Renal cortex interstitium (tissue), 11 donors: Measurements from ENCODE around the gene MYBPC3. TPM values are rescaled to one million over a fixed set of nuclear protein-coding genes. Genes with fewer than 3 reads are reported as not detected.
"Not testable (repeated sequence)": the region's sequence is repeated elsewhere in the genome, so short reads cannot be mapped to it uniquely, and the experiment has no call there.

Experiments used
- DNase-seq, 11 donors: peaks; one replicate each; pipeline ENCODE4 v3.0.0-alpha.2; 2013; ENCODE audit warnings: low read depth in 9 of 11, low spot score in 4 of 11; ENCODE audit errors: extremely low read depth in 1 of 11
- polyA plus RNA-seq, 3 donors: library from polyadenylated mRNA; unstranded; fragments of 120-200 nt; gene quantifications; one replicate each; pipeline ENCODE4 v1.2.1, GENCODE V29; 2013; ENCODE audit not compliant: insufficient read length in 3 of 3

Gene MYBPC3
- polyA plus RNA-seq, 3 donors, result 0.08 to 0.14 TPM; not detected in 1

DNA sequence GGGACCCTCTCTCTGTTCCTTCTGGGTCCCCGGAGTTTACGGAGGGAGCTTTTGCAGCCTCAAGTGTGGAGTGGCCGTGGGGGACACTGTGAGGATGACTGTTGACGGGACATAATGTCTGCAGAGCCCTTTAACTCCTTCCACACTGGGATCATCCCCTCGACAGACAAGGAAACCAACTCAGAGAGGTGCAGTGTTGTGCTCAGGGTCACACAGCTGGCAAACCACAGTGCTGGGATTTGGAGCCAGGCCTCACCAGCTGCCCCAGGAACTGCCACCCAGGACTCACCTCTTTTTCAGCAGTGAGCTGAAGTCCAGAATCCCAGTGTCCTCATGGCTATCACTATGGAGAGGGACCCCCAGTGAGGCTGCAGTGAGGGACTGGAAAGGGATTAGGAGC lies 5.4 kb downstream of the MYBPC3 start:
- DNase-seq, result no peak

DNA sequence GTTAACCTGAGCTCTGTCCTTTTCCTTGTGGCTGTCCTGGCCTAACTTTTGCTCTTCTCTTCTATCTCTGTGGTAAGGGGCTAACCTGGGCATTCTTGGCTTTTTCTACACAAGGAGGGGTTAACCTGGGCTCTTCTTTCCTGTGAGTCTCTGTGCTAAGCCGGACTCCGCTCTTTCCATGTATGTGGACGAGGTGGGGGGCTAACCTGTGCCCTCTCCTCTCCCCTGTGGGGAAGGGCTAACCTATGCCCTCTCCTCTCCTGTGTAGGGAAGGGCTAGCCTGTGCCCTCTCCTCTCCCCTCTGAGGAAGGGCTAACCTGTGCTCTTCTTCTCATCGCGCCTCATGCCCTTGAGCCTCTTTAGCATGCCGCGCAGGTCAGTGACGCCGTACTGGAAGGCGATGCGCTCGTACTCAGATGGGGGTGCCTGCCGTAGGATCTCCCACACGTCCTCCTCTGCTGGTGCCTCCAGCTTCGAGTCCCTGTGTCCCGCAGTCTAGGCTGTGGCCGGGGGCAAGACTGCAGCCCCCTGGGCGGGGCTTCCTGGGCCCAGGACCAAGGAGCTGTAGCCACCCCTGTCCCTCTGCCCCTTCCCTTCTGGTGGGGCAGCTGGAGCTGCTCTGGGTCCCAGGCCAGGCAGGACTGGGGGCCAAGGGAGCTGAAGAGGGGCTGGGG lies 6.5 kb downstream of the MYBPC3 start:
- DNase-seq, result no peak

DNA sequence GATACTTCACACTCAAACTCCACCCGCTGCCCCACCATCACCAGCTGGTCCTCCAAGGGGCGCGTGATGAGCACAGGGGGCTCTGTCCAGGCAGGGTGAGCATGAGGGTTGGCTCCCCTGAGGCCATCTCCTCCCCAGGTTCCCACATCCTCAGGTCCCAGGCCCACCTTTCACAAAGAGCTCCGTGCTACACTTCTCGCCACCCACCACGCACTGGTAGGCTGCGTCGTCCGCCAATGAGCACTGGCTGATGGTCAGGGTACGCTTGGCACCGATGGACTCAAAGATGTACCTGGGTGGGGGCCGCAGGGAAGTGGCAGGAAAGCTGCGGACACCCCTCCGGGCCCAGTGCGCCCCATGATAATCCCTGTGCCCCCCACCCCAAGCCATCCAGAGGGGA lies 9.6 kb downstream of the MYBPC3 start:
- no peak for DNase-seq

DNA sequence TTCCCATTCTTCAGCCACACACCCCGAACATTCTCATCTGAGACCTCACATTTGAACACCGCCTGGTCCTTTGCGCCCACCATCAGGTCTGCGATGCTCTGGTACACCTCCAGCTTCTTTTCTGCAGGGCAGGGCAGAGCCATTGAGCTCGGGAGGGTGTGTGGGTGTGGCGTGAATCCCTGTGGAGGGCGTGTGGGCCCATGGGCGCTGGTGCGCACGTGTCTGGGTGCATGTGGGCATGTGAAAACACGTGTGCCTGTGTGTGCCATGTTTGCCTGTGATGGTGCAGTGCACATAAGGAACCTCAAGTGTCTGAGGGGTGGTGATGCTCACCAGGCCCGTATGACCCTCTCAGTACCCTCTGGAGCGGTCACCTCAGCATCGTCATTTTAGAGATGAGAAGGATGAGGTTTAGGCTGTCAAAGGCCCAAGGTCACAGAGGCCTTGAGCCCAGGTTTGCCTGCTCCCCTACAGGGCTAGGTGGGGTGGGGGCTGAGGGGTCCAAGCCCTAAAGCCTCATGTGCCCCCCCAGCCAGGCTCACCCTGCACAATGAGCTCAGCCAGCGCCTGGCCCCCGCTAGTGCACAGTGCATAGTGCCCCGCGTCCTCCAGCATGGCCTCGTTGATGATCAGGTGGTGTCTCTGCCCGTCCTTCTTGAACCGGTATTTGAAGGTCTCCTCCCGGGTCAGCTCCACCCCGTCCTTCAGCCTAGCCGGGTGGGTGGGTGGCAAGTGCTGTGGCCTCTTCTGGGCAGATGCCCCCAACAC lies 10.3 kb downstream of the MYBPC3 start:
- DNase-seq, result no peak

DNA sequence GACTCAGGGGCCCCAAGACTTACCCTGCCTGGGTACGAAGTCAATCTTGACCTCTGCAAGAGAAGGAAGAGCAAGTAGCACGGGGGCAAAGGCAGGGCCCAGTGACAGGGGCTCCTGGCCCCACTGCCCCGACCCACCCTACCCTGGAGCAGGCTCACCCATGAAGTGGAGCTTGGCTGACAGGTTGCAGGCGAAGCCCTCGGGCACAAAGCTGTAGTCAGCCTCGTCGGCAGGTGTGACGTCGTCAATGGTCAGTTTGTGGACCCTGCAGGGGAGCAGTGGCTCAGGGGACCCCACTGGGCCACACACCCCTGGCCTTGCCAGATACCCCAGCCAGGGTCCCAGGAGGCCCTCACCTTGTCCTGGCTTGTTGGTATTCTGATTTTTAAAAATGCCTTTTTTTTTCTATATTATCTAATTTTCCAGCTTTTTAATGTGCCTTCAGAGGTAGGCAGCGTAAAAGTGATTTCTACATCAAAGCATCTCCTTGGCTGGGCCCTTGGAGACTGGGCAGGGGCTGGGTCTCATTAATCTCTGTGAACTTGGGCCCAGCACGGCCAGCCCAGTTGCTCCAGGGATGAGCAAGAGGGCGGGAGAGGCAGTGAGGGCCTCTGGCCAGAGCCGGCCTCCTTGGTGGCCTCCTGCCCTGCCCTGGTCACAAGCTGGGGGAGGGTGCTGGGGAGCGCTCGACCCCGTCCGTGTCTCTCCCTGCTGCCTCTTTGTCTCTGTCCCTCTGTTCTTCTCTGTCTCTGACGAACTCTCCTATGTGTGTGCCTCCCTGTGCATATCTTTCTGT lies 11.3 kb downstream of the MYBPC3 start:
- no peak for DNase-seq

DNA sequence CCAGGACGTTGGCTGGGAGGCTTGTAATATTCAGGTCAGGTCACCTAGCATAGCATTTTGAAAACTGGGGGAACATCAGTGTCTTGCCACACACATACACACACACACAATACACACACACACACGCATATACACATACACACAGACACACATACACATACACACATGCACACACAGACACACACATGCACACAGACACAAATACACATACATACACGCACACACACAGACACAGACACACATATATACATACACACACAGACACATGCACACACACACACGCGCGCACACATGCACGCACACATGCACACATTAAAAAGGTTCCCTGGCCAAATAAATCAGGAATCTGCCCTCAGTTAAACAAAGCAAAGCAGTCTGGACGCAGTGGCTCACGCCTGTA lies 12.5 kb downstream of the MYBPC3 start:
- DNase-seq, result no peak

DNA sequence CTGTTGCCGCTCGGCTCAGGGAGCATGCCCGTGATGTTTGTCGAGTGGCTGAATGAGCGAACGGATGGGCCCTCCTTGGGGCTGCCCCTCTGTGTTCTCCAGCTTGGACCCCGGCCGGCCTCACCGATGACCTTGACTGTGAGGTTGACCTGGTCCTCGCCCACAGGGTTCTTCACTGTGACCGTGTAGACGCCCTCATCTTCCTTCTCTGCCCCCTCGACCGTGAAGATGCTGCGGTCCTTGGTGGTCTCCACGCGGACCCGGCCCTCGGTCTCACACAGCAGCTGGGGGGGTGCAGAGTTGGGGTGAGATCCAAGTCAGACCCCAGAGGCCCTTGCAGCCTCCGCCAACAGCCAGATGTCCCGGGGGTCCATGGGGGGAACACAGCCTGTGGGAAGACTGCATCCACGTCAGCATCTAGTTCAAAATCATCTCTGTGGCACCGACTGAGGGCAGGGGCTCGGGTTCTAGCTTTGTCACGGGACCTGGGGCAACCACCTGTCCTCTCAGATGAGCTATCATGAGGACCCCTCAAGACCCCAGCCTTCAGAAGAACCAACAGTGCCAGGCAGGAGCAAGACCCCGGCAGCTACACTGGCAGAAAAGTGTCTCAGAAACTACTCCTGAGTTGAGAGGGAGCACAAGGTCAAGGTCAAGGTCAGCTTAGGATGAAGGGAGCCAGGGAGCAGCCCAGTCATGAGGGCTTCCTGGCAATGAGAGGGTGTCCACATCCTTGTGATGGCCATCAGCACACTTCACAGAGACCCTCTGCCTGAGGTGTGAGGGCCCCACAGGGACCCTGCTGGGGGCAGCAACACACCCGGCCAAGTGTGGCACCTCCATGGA lies 13.9 kb downstream of the MYBPC3 start:
- no peak for DNase-seq

DNA sequence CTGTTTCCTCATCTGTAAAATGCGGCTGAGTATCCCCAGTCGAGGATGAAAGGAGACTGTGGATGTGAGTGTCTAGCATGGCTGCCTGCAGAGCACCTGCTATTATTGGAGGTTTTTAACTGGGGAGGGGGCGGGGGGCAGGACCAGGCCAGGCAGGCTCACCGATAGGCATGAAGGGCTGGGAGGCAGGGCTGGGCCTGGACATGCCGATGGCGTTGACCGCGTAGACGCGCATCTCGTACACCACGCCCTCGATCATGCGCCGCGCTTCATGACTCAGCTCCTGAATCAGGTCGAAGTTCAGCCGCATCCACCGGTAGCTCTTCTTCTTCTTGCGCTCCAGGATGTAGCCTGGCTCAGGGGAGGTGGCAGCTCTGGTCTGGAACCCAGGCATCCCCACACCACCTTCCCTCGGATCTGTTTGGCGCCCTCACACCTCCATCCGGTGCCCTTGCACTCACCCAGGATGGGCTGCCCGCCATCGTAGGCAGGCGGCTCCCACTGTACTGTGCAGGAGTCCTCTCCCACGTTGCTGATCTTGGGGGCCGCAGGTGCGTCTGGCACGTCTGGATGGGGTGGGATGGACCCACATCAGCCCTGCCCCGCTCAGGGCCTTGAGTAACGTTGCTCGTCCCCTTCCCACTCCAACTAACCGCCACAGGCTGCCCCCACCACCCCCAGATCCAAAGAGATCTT lies 15.1 kb downstream of the MYBPC3 start:
- DNase-seq, result no peak

DNA sequence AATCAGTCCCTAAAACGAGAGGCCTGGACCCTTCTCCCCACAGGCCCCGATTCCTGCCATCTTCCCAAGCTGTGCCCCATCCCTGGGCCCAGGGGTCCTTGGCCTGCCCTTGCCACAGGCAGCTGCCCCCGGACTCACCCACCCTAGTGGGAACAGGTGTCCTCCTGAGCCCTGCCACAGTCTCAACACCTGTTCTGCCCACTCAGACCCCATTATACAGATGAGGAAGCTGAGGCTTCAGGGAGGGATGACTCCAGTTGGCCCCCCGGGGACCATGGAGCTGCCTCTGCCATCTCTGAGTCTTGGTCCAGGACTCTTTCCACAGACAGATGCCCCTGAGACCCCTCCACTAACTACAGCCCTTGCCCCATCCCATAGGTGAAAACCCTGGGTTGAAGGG lies 15.9 kb downstream of the MYBPC3 start:
- DNase-seq, result no peak

DNA sequence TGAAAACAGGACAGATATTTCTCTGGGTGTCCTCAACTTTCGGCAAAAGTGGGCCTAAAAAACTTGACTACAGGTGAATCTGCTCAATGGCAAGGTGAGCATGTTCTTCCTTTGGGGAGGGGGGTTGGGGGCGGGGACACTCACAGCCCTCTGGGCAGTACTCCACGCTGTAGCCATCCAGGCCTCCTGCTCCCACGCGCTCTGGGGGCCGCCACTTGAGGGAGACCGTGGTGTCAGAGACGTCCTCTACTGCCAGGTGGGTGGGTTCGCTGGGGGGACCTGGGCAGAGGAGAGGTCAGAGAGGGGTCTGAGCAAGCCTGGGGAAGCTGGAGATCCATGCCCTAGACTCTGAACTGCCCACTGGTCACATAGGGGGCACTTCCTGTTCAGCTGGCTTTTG lies 16.8 kb downstream of the MYBPC3 start:
- DNase-seq, result no peak

DNA sequence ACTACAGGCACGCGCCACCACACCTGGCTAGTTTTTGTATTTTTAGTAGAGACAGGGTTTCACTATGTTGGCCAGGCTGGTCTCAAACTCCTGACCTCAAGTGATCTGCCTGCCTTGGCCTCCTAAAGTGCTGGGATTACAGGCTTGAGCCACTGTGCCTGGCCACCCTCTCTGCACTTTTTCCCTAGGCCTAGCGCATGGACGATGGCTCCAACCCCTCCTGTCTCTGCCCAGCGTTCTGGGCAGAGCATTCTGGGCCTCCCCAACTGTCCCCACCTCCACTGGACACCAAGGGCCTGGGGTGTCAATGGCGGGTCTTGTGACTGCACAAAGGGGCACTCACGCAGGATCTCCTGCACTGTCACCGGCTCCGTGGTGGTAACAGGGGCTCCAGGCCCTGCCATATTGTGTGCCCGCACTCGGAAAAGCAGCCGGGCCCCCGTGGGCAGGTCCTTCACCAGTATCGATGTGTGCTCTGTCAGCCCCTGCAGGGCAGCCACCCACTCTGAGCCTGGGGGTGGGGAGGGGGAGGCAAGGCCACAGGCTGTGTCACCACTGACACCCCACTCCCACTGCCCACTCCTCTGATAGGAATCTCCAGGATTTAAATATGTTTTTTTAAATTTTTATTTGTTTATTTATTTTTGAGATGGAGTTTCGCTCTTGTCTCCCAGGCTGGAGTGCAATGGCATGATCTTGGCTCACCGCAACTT lies 17.6 kb downstream of the MYBPC3 start:
- not testable (repeated sequence) for DNase-seq

DNA sequence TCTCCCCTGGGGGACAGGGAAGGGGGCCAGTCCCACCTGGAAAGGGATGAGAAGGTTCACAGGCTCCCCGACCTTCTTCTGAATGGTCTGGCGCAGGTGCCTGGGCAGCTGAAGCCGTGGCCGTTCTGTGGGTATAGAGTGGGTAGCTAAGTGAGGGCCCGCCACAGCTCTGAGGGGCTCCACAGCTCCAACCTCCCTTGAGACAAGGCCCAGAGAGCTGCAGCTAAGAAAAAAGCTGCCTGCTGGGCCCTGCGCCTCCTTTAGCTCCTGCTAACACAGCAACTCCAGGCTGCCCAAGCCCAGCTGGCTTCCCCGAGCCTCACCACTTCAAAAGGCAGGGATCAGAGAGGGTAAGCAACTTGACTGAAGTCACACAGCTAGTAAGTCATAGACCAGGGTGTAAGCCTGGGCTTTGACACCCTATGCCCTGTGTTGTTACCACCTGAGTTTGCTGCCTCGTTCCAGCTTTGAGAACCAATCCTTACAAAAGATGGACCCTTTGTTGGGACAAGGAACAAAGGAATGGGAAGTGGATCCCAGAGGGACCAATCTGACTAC lies 18.5 kb downstream of the MYBPC3 start:
- no peak for DNase-seq

DNA sequence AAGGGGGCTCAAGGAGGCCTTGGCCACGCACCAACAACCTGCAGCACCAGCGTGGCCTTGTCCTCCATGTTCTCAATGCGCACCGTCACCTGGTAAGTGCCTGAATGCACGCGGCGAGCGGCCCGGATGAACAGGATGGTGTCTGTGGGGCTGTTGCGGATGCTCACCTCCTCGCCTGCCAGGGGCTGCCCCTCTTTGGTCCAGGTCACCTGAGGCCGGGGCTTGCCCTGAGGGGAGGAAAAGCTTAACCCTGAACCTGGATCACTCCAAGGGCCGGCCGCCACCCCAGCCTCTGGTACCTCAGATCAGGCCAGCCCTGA lies 19.0 kb downstream of the MYBPC3 start:
- no peak for DNase-seq

DNA sequence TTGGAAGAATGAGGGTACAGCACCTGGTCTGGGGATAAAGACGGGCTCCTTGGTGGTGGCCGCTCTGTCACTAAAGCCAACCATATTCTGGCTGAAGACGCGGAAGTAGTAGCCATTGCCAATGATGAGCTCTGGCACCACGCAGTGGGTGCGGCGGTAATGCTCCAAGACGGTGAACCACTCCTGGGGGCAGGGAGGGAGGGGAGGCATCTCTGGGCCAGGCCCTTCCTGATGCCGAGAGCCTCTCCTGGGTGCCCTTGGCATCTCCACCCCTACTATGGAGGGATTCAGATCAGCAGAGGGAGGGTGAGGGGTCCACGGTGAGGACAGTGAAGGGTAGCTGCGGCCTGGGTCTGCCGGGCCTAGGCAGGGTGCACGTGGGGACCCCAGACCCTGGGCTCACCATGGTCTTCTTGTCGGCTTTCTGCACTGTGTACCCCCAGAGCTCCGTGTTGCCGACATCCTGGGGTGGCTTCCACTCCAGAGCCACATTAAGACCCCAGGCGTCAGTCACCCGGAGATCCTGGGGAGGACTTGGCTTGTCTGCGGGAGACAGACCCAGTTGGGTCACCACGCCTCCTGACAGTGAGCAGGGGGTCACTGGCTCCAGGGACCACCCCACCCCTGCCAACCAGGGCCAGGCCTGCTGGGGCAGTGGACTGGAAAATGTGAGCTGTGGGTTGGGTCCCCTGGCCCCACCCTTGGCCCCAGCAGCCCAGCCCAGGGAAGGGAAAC lies 19.5 kb downstream of the MYBPC3 start:
- DNase-seq, result no peak

DNA sequence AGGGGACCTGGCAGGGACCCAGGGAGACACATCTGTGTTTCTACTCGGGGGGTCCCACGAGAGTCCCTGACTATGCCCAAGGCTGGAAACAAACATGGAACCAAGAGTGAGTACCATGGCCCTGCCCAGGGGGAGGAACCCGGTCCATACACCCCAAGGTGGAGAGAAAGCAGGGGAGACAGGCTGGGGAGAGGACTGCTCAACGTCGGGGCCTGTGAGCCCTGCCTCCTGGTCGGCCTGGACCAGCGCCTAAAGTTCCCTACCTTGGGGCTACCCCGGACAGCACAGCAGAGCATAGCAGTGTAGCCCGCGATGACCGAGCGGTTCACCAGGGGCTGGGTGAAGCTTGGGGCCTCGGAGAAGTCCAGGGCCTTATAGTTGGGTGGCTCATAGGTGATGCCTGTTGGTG lies 20.2 kb downstream of the MYBPC3 start:
- DNase-seq, result no peak

DNA sequence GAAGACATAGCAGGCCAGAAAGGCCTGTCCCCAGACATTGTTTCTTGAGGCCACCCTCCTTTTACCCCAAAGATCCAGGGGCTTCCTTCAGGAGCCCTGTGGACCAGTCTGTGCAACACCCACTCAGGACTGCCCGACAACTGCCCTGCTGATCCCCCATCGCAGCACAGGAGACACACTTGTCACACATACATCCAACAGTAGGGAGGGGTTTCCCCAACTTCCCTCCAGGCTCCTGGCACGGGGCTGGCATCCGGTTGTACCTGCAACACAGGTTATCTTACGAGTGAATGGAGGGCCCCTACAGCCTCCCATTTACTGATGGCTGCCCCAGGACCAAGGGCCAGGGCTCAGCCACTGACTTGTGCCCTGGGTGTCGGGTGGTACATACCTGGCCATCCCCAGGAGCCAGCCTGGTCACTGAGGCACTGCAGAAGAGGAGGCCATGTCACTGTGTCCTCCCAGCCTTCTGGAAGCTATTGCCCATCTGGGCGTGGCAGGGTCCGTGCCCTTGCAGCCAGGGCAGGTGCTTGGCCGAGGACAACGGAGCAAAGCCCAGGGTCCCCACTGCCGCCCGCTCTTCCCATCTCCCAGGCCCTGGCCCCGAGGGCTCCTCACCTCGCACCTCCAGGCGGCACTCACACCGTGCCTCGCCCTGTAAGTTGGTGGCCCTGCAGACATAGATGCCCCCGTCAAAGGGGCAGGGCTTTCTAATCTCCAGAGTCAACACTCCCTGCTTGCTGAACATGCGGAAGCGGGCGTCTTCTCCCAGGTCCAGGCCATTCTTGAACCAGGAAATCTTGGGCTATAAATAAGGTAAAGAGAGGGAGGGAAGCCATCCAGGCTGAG lies 20.8 kb downstream of the MYBPC3 start:
- no peak for DNase-seq
